GM18520 (cell line): ENCODE results near the gene SHISA6.

ENCODE experiments used
- ATAC-seq: cut with Tn5 transposase; IDR thresholded peaks from one replicate; pipeline ENCODE4 v1.9.1; 2021; ENCODE audit not compliant: unreplicated experiment

Gene SHISA6

GRCh38 chr17:11264183-11264871 is 23.3 kb downstream of the SHISA6 start:
- no peak for ATAC-seq

- no peak for ATAC-seq
These were observed 27.1 kb downstream of the SHISA6 start for GRCh38 chr17:11267999-11268575.

- ATAC-seq: no peak
These were observed 28.2 kb downstream of the SHISA6 start for GRCh38 chr17:11269210-11269609.

- no peak for ATAC-seq
These were observed 31.2 kb downstream of the SHISA6 start for GRCh38 chr17:11272191-11272590.

- ATAC-seq: no peak
These were observed 32.6 kb downstream of the SHISA6 start for GRCh38 chr17:11273596-11273995.

- ATAC-seq: no peak
These were observed 33.1 kb downstream of the SHISA6 start for GRCh38 chr17:11274106-11274505.

GRCh38 chr17:11276486-11276885 is 35.5 kb downstream of the SHISA6 start:
- ATAC-seq: no peak

GRCh38 chr17:11278186-11278991 is 37.4 kb downstream of the SHISA6 start:
- no peak for ATAC-seq

GRCh38 chr17:11278992-11279270 is 37.9 kb downstream of the SHISA6 start:
- no peak for ATAC-seq

- ATAC-seq: no peak
These were observed 38.8 kb downstream of the SHISA6 start for GRCh38 chr17:11279776-11280344.

- ATAC-seq: no peak
These were observed 41.6 kb downstream of the SHISA6 start for GRCh38 chr17:11282586-11282985.

- ATAC-seq: no peak
These were observed 43.8 kb downstream of the SHISA6 start for GRCh38 chr17:11284811-11285210.

- ATAC-seq: no peak
These were observed 44.9 kb downstream of the SHISA6 start for GRCh38 chr17:11285946-11286345.

GRCh38 chr17:11287791-11288190 is 46.8 kb downstream of the SHISA6 start:
- ATAC-seq: no peak

GRCh38 chr17:11290814-11291213 is 49.8 kb downstream of the SHISA6 start:
- no peak for ATAC-seq

- no peak for ATAC-seq
These were observed 51.5 kb downstream of the SHISA6 start for GRCh38 chr17:11292491-11292890.

- ATAC-seq: no peak
These were observed 52.5 kb downstream of the SHISA6 start for GRCh38 chr17:11293480-11293879.

- ATAC-seq: no peak
These were observed 53.8 kb downstream of the SHISA6 start for GRCh38 chr17:11294826-11295225.

GRCh38 chr17:11296994-11297393 is 56.0 kb downstream of the SHISA6 start:
- no peak for ATAC-seq

GRCh38 chr17:11298401-11298800 is 57.4 kb downstream of the SHISA6 start:
- ATAC-seq: no peak

- ATAC-seq: no peak
These were observed 59.2 kb downstream of the SHISA6 start for GRCh38 chr17:11300201-11300600.

- no peak for ATAC-seq
These were observed 59.7 kb downstream of the SHISA6 start for GRCh38 chr17:11300738-11301137.
